DND-41 (cell line): ENCODE data around the gene TM4SF20.

Experiments
- CTCF ChIP-seq: IDR thresholded peaks from 2 replicates; pipeline ENCODE4 v1.5.1; 2012; ENCODE audit warnings: borderline replicate concordance, low read length, moderate library complexity, mild to moderate bottlenecking; ENCODE audit not compliant: poor library complexity, severe bottlenecking; ENCODE audit errors: extremely low read depth
- EZH2 ChIP-seq: IDR thresholded peaks from 3 replicates; pipeline ENCODE4 v1.6.1; 2012; ENCODE audit warnings: borderline replicate concordance, low read depth, mild to moderate bottlenecking, moderate library complexity, low read length, inconsistent platforms; ENCODE audit not compliant: severe bottlenecking

GRCh38 chr2:227374158-227374557 is 4.9 kb downstream of the TM4SF20 start:
- no peak for TF ChIP-seq CTCF
- no peak for TF ChIP-seq EZH2
